ENCODE results near the gene LRP3. TPM values are rescaled to one million over a fixed set of nuclear protein-coding genes. Genes with fewer than 3 reads are reported as not detected.

Gene LRP3
- polyA plus RNA-seq, 1 of the 3 experiments (the other 2 are of a cell fraction) = 8.2 TPM

DNA sequence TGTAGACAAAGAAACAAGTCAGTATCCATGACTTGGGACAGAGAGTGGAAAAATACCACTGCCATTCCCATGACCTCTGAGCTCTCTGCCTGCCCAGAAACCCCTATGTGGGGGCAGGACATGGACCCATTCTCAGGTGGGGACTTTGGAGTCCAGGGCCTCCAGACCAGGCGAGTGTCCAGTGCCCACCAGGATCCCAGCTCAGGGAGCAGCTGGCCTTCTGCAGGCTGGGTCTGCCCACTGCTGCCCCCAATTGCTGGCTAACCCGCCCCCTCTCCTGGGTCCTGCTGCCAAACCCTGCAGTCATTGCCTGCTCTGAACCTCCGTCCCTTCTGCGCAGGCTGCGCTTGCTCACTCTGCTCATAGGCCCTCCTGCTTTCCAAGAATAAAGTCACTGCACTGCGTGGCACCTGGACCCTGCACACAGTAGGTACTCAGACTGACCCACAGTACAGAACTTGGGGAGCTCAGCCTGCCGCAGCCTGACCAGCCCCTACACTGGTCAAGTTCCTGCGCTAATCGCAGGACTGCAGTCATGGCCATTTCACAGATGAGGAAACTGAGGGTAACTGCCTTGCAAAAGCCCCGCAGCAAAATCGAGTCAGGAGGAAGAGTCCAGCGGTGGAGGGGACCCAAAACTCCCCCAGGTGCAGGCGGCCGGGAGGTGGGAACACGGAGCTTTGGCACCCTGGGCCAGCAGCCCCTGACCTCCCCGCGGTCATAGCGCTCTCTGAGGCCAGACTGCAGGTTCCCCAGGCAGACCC is 30.7 kb downstream of the LRP3 start:
- no peaks in the 10 kb centered on the region; a peak in 1 of 4 replicates for H3K4me1 ChIP-seq (ENCODE audit: control insufficient read depth in 1 of 2, insufficient read depth in 2 of 2, low read depth in 1 of 2, low read length in 1 of 2)
- WGBS (ENCODE audit: low lambda C conversion rate) = 77% methylated on average over 5 of the region's 18 CpGs
- no peaks in the 10 kb centered on the region for H4K20me1 ChIP-seq (ENCODE audit: insufficient read depth)
- H3K27ac ChIP-seq (ENCODE audit: low read depth in 2 of 2, low read length in 1 of 2) = no peak overlapping the region
- no peak overlapping the region for H2AFZ ChIP-seq (ENCODE audit: low read depth)
- 0 out of 2 replicates have a peak, but pooled peaks cover 9% of the 10 kb centered on the region for H3K9me3 ChIP-seq
- H3K79me2 ChIP-seq (ENCODE audit: insufficient read depth) = no peaks in the 10 kb centered on the region
- no peaks in the 10 kb centered on the region for H3F3A ChIP-seq (replicated peaks; ENCODE audit: insufficient read depth)
- TF ChIP-seq MEF2A (IDR thresholded peaks at IDR 0.05; ENCODE audit: borderline replicate concordance, low read depth) (no peak), NRF1 (IDR thresholded peaks at IDR 0.05; ENCODE audit: low read depth, low read length) (no peak), FOXJ3 (CRISPR knock-in tag; IDR thresholded peaks at IDR 0.05) (no peak), TEAD4 (IDR thresholded peaks at IDR 0.05; ENCODE audit: borderline replicate concordance, insufficient read depth) (no peak), GATA2 (CRISPR knock-in tag; IDR thresholded peaks at IDR 0.05) (no peak), SMC3 (IDR thresholded peaks at IDR 0.05; ENCODE audit: low read depth, low read length) (no peak), SIN3A (IDR thresholded peaks at IDR 0.05; ENCODE audit: borderline replicate concordance, low read depth, low read length) (no peak)
- TF ChIP-seq, protein P1, sequence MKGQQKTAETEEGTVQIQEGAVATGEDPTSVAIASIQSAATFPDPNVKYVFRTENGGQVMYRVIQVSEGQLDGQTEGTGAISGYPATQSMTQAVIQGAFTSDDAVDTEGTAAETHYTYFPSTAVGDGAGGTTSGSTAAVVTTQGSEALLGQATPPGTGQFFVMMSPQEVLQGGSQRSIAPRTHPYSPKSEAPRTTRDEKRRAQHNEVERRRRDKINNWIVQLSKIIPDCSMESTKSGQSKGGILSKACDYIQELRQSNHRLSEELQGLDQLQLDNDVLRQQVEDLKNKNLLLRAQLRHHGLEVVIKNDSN (IDR thresholded peaks at IDR 0.05; ENCODE audit: borderline replicate concordance, low read depth) = no peak
- TF ChIP-seq, protein P2, sequence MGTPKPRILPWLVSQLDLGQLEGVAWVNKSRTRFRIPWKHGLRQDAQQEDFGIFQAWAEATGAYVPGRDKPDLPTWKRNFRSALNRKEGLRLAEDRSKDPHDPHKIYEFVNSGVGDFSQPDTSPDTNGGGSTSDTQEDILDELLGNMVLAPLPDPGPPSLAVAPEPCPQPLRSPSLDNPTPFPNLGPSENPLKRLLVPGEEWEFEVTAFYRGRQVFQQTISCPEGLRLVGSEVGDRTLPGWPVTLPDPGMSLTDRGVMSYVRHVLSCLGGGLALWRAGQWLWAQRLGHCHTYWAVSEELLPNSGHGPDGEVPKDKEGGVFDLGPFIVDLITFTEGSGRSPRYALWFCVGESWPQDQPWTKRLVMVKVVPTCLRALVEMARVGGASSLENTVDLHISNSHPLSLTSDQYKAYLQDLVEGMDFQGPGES (IDR thresholded peaks at IDR 0.05; ENCODE audit: low read depth, low read length) = no peak
- TF ChIP-seq, protein P3, sequence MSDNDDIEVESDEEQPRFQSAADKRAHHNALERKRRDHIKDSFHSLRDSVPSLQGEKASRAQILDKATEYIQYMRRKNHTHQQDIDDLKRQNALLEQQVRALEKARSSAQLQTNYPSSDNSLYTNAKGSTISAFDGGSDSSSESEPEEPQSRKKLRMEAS (IDR thresholded peaks at IDR 0.05; ENCODE audit: low read depth) = no peak
- TF ChIP-seq, protein P4, sequence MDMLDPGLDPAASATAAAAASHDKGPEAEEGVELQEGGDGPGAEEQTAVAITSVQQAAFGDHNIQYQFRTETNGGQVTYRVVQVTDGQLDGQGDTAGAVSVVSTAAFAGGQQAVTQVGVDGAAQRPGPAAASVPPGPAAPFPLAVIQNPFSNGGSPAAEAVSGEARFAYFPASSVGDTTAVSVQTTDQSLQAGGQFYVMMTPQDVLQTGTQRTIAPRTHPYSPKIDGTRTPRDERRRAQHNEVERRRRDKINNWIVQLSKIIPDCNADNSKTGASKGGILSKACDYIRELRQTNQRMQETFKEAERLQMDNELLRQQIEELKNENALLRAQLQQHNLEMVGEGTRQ (IDR thresholded peaks at IDR 0.05; ENCODE audit: borderline replicate concordance, low read depth, low read length) = no peak
- no peak overlapping the region for H3K4me3 ChIP-seq (ENCODE audit: low read depth in 2 of 2, low read length in 1 of 2)
- ChIA-PET POLR2A (interaction anchor here (1.1 kb wide), 1 partner anchor 148 kb away, joined by 3 read pairs; no protein-coding TSS in a partner anchor), CTCF (interaction anchor here (1.0 to 5.0 kb wide), 7 partner anchors 10 to 189 kb away, joined by 3 to 34 read pairs (median 4); no protein-coding TSS in a partner anchor)
- no peaks in the 10 kb centered on the region for H3K9me2 ChIP-seq
- 0 out of 2 replicates have a peak overlapping the region, but pooled peaks have one; percentile 15 for H3K4me2 ChIP-seq
- H3K27me3 ChIP-seq (ENCODE audit: insufficient read depth) = peaks cover 38% of the 10 kb centered on the region
- no peaks in the 10 kb centered on the region for H3K36me3 ChIP-seq (replicated peaks in 1 of 2; ENCODE audit: control insufficient read depth in 1 of 2, insufficient read depth in 2 of 2, low read length in 1 of 2)
- no peak overlapping the region for H3K9ac ChIP-seq
- DNase-seq = no peak

Data from SK-N-SH (cell line).